GM12878 (cell line): ENCODE results near the gene AGBL1.

Experiments
- CTCF ChIP-seq, 3 experiments: IDR thresholded peaks in 2 of 3; conservative IDR thresholded peaks in 1 of 3; 2 replicates each; pipeline ENCODE4 v1.5.1; 2011; ENCODE audit warnings: low read depth in 3 of 3, low read length in 3 of 3, mild to moderate bottlenecking in 3 of 3, control low read depth in 2 of 3, moderate library complexity in 2 of 3, inconsistent platforms in 1 of 3, mixed read lengths in 1 of 3; ENCODE audit not compliant: control insufficient read depth in 2 of 3, insufficient read depth in 1 of 3; ENCODE audit errors: extremely low read depth in 1 of 3
- EP300 ChIP-seq, 2 experiments: fragments of 150-350 bp in 1 of 2; IDR thresholded peaks; 2 replicates each; pipeline ENCODE4 v1.6.1; 2011 to 2012; ENCODE audit warnings: low read depth in 2 of 2, low read length in 2 of 2, borderline replicate concordance in 1 of 2, improper control_type of control experiment in 1 of 2, inconsistent platforms in 1 of 2; ENCODE audit not compliant: control insufficient read depth in 1 of 2
- HCFC1 ChIP-seq: fragments of 150-350 bp; IDR thresholded peaks from 2 replicates; pipeline ENCODE4 v1.6.1; 2014; ENCODE audit warnings: low read length
- JUNB ChIP-seq: IDR thresholded peaks from 2 replicates; pipeline ENCODE4 v1.6.1; 2016; ENCODE audit warnings: antibody characterized with exemption, mild to moderate bottlenecking
- MYC ChIP-seq: IDR thresholded peaks from 2 replicates; pipeline ENCODE4 v1.6.1; 2011; ENCODE audit warnings: mild to moderate bottlenecking, low read length, moderate library complexity, inconsistent platforms; ENCODE audit not compliant: insufficient read depth, insufficient replicate concordance, insufficient read length, severe bottlenecking
- NFIC ChIP-seq: IDR thresholded peaks from 2 replicates; pipeline ENCODE4 v1.6.1; 2012; ENCODE audit warnings: low read depth, mild to moderate bottlenecking, inconsistent platforms, low read length, moderate library complexity
- POLR2A ChIP-seq: IDR thresholded peaks from 2 replicates; pipeline ENCODE4 v1.6.1; 2011; ENCODE audit warnings: low read depth, mild to moderate bottlenecking, low read length
- REST ChIP-seq: IDR thresholded peaks from 2 replicates; pipeline ENCODE4 v1.6.1; 2012; ENCODE audit warnings: mild to moderate bottlenecking, low read depth, low read length
- SUZ12 ChIP-seq: fragments of 200-600 bp; sonication (generic); IDR thresholded peaks from one replicate; pipeline ENCODE4 v1.6.1; 2018; ENCODE audit warnings: antibody characterized with exemption, mild to moderate bottlenecking; ENCODE audit not compliant: unreplicated experiment
- USF1 ChIP-seq: IDR thresholded peaks from 2 replicates; pipeline ENCODE4 v1.6.1; 2011; ENCODE audit warnings: borderline replicate concordance, low read depth, mild to moderate bottlenecking, moderate library complexity, mixed read lengths, low read length; ENCODE audit not compliant: insufficient read depth; ENCODE audit errors: extremely low read length
- YBX1 ChIP-seq: fragments of 450-650 bp; IDR thresholded peaks from 2 replicates; pipeline ENCODE4 v1.6.1; 2016; ENCODE audit warnings: antibody characterized with exemption
- YY1 ChIP-seq: IDR thresholded peaks from 2 replicates; pipeline ENCODE4 v1.6.1; 2011; ENCODE audit warnings: low read depth, mild to moderate bottlenecking, low read length

GRCh38 chr15:86863226-86863915 is 783.7 kb downstream of the AGBL1 start:
- TF ChIP-seq REST: no peak
- TF ChIP-seq JUNB: no peak
- TF ChIP-seq POLR2A: no peak
- no peak for TF ChIP-seq YY1
- TF ChIP-seq CTCF (IDR thresholded peaks at IDR 0.05 in 2 of 3, conservative IDR thresholded peaks at IDR 0.05 in 1 of 3; ENCODE audit: control insufficient read depth in 2 of 3, extremely low read depth in 1 of 3, insufficient read depth in 1 of 3, low read depth in 3 of 3, low read length in 3 of 3): no peak
- TF ChIP-seq SUZ12: no peak
- no peak for TF ChIP-seq HCFC1
- no peak for TF ChIP-seq MYC
- no peak for TF ChIP-seq YBX1
- TF ChIP-seq NFIC: no peak
- TF ChIP-seq USF1: no peak
- TF ChIP-seq EP300 (IDR thresholded peaks at IDR 0.05; ENCODE audit: borderline replicate concordance in 1 of 2, control insufficient read depth in 1 of 2, low read depth in 2 of 2, low read length in 2 of 2): no peak
